NCI-H524 (cell line): ENCODE measurements around the gene TOX3.

Experiments
- DNase-seq, 2 experiments: peaks; one replicate each; lab custom pipeline; 2025; lab: John Stamatoyannopoulos, UW

Gene TOX3

DNA sequence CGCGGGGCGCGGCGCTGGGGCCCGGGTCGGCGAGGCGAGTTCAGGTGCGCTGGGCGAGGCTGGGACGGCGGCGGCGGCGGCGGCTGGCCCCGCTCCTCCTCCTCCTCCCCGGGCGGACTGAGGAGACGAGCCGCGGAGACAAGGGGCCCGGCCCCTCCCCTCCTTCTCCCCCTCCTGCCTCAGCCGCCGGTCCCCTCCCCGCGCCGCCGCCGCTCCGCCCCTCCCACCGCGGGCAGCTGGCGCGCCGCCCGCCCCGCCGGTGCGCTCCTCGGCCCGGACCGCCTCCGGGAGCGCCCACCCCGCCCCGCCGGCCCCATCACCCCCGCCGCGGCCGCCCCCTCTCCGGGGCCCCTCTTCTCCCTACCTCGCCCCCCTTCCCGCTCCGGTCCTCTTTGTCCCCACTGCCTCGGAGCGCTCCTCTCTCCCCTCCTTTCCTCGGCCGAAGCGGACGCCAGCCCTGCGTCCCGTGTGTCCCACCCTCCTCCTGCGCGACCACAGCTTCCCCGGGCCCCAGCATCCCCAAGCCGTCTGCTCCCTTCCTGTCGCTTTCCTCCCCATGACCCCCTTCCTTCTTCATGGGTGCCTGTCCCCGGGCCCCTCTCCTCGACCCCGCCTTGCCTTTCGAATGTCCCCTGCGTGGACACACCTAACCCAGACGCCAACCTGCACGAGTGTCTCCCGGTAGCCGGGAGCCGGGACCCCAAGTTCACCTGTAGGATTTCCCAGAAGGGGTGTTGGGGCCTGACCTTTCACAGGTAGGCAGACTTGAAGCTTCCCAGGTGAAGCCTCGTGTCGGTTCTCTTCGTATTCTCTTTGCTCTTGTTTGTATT is at the start of gene TOX3:
Gene TOX3 (minus strand): TSS at position 140 of the 830 bp plus-strand sequence. CDS start 420 bp downstream, outside the sequence.
- peak in 1 of 2 experiments; percentile 44 for DNase-seq

DNA sequence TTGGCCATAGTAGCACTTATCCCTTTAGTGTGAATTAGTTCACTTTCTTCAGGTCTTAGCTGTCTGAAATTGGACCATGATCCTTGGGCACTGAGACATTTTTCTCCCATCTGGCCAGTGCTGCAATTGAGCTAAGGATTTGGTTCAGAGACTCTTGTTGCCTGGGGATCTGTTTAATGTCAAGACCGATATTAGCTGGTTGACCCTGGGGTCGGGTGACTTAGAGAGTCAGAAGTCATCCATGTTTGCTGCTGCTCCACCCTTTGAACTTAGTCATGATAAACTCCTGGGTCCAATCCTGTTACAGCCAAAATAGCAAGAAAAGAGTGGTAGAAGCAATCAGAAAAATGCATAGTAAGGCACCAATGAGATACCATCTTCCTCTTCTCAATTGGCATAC is 45.8 kb upstream of the TOX3 start:
- peak; percentile 89 to 93 for DNase-seq

DNA sequence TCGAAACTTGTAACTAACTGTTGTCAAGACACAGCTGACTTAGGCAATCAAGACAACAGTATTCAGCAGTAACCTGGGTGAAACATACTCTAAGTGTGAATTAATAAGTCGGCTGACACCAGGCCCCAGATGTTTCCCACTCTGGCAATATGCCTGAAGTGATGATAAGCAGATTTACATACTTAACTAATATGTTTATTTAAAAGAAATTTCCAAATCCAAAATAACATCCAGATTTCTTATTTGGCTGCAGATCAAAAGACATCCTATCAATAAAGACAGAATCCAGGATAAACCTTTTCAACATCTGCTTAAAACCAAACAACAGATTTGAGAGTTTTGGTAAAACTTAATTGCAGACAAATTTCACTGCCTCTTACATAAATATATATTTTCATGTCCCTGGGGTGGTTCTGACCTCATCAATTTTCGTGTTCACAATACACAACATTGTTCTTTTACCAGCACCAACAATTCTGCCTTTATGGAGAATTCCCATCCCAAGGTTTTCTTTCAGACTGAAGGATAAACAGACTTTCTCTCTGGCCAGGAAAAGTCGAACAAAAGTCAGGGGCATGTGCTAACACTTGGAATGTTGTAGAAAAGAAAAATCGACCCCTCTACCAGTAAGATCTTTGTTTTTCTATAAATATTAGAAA is 45.1 kb upstream of the TOX3 start:
- DNase-seq = peak; percentile 57 to 83

DNA sequence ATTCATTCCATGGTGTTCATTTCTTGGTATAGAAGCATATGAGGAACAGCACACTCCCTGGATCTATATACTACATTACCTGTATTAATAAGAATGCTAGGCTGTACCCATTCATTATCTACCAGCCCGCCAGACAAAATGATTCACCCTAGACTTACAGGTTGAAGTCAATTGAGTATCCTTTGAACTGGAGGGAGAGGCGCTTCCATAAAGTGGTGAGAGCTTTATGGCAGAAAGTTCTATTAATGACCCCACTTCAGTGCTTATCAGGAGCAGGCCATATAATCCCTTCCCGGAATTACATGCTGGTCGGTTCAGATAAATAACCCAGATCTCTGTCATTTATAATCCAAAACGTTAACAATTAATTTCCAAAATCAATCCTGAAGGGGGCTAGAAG is 44.5 kb upstream of the TOX3 start:
- peak; percentile 7 to 62 for DNase-seq

DNA sequence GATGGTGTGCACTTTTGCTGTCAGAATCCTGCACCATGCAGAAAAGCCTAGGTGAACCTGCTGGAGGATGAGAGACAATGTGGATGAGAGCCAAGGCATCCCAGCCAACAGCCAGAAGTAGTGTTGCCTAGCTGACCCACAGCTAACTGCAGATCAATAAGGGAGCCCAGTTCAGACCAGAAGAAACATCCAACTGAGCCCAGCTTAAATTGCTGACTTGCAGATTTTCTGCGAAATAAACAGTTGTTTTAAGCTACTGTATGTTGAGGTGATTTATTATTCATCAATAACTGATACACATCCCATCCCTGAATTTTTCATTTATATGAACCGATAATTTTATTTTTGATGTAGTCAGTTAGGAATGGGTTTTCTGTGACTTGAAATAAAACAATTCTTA is 39.2 kb upstream of the TOX3 start:
- DNase-seq = no peak

DNA sequence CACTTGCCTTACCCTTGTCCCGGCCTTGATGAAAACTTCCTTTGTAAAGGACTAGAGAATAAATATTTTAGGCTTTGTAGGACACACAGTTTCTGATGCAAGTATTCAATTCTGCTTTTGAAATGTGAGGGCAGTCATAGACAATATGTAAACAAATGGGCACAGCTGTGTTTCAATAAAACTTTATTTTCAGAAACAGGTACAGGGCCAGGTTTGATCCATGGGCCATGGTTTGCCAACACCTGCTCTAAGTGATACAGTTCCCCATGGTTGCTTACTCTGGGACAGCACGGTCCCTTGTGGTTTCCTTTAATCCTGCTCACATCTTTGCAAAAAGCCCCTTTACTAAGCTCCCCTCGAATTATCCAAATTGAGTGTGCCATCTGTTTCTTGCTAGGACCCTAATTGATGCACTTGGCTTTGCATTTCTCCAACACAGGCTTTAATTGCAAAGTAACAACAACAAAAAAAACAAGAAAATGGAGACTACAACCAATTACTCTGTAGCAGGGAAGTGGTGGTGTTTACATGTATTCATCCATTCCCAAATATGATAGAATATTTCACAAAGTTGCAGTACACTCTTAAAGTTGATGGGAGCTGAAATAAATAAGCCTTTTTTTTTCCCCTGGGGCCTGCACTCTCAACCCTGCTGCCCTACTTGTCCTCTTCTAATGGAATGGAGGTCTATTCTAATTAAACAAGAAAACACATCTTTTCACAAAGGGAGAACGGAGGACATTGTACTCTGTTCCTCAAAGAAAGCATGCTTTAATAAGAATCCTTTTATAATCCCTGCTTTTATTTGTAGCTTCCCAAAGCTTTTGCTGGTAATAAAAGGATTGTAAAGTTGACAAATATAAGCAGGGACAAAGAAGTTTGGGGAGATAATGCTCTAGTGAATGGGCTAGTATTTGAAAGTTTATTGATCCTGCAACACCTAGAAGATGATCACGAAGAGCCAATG is 37.7 kb upstream of the TOX3 start:
- peak; percentile 94 to 98 for DNase-seq

DNA sequence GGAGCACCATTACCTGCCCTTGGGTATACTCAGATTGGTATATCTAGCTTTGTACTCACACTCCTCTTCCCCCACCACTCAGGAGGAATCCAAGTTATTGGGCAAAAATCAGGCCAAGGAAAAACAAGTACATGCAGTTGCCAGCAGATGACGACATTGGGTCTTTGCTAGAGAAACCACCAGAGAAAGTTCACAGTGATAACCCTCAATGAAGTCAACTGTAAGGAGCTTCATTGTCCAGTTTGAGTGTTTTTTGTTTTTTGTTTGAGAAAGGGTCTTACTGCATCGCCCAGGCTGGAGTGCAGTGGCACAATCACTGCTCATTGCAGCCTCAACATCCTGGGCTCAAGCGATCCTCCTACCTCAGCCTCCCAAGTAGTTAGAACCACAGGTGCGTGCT is 34.6 kb upstream of the TOX3 start:
- peak in 1 of 2 experiments; percentile 24 for DNase-seq

DNA sequence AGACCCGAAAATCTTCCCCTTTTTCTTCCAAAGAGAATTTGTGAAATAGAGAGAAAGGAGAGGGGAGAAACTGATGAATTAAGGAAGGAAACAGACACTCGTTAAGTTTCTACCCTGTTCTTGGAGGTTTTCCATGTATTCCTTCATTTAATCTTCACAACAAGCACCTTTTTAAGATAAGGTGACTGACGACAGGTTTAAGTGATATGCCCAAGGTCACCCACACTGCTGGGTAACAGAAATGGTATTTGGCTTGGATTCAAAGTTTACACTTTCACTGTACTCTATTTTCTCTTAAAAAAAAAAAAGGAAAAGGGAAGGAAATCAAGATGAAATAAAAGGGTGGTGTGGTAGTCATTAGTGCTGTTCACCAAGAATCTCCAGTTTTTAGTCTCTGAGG is 33.5 kb upstream of the TOX3 start:
- no peak for DNase-seq

DNA sequence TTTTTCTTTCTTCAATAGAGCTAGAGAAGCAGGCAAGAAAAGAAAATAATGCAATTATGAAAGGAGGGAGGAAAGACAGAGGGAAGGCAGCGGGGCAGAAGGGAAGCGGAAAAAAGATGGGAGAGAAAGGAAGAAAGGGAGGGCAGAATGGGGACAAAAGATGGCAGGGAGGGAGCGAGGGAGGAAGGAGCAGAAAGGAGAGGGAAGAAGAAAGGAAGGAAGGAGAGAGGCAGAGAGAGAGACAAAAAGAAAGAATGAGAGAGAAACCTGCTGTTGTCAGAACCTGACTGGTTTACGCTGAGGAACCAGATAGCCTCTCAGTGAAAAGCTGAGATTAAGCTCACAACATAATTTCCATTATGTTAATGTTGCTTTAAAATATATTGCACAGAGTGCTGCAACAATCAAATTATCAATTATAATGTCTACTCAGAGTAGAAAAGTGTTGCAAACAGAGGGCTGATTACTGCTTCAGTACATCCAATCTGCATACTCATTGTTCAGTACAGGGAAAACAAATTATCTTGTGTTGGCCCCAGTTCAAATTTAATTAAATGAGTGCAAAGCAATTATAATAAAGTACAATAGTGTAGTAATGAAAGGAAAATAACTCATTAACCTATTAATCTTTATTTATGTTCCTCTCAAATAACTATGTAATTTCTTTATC is 32.0 kb upstream of the TOX3 start:
- no peak for DNase-seq

DNA sequence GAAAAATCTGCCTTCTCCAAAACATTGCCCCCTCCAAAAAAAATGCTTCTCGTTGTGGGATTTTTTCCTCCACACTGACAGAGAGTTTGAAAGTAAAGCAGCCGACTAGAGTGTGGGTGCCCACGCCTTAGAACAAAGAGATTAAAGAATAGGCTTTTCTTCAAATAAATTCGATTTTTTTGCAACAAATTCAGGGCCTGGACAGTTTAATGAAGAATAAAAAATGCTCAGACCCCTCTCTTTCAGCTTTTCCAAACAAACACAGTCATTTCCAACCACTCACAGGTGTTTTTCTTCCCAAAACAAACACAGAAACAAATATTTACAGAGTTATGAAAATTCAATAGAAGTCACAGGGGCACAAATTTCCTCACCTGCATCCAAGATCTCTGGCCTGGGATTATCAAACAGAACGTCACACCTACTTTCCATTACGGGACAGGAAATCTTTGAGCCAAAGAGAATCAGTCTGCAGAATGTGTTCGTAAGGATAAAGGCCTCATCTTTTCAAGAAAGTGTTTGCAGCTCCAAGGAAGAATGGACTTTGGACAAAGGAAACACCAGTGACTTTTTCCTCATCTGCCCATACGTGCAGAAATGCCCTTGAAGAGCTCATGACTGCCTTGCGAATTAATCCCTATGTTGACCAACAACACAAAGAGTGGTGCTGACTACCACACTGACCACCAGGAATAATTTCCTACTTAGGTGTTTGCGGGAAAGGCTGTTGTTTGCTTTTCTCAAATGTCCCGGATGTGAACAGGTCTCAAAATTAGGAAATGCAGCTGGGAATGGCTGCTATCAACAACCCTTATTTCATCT is 31.3 kb upstream of the TOX3 start:
- DNase-seq = no peak

DNA sequence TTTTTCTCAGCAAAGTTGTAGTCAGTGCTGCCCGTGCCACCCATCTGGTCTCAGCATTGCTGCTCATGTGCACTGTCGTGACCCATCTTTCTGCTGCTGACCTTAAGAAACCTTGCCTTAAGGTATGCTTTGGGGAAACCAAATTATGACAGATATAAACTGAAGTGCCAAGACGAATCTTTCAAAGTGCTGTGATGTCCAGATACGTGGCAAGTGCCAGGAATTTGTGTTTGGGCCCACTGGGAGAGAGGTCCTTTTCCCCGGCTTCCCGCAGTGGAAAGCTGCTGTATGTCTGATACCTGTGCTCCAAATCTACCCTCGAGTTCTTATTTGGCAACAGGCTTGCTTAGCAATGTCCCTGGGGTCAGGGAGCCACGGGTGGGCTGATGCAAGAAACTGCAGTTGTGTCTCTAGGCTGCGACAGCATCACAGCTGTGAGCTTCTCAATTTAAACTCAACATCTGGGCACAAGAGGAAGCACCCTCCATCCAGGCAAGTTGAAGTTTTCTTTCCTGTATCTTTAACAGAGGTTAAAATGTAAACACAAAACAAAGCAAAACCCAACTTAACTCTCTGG is 30.3 kb upstream of the TOX3 start:
- no peak for DNase-seq

DNA sequence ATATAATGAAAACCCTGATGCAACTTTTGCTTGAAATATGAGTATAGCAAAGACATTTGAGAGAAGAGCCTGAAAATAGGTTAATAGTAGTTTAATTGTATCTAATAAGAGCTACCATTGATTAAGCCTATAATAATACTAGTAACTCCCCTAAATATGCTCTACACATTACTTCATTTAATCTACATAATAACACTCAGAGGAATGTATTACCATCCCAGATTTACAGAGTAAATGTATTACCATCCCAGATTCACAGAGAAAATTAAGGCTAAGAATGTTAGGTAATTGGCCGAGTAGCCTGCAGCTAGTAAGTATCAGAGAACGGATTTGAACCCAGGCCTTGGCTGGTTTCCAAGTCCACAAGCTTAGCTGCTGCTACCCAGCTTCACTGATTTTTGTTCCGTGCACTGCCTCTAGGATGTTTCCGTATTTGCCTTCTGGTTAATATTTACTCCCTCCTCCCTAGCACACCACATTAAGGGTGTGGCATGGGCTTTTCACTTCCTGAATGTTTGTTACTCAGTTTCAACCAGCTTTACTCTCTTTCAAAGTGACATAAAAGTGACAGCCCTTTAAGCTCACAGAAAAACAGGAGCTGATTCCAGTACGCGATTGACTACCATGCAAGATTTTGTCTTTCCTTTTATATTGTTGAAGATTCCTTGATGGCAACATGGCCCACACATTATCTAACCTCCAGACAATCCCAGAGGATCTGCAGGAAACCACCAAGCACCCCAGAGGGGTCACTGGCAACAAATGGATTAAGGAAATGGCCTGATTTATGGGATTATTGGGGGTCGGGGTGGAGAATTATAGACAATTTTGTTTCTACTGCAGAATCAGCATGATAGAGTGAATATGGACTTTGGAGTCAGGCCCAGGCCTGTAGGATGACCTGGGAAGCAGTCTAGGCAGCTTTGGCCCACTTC is 26.7 kb upstream of the TOX3 start:
- no peak for DNase-seq

DNA sequence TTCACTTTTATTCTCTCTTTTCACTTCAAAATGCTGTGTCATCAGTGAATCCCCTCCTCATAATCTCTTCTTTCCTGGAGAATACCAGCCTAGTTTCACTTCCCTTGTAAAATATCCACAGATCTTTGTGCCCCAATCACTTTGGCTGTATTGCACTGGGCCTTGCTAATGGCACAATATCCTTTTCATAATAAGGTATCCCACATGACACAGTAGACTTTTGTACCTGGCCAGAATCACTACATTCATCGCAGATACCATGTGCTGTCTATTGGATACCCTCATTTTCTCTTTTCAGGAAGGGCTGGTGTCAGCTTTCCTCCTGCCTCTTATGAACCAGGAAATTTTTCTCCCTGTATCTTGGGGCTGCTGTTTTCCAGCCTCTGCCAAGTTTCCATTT is 25.7 kb upstream of the TOX3 start:
- DNase-seq = no peak

DNA sequence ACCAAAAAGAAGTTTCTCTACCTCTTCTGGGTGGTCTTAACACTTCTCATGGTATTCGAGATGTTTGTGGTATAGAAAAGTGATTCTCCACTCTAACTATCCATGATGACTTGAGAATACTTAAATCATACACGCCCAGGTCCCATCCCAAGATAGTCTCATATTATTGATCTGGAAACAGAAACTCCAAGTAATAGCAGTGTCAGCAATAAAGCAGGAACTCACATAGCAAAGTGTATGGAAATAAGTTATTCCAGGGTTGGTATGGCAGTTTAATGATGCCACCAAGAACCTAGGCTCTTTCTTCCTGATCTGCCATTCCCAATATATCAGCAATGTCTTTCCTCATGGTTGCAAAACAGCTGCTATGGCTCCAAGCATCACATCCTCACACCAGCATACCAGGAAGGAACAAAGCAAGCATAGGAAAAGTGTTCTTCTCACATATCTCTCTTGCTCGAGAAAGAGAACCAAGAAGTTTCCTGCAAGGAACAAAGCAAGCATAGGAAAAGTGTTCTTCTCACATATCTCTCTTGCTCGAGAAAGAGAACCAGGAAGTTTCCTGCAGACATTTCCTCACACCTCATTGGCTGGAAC is 23.6 kb upstream of the TOX3 start:
- no peak for DNase-seq

DNA sequence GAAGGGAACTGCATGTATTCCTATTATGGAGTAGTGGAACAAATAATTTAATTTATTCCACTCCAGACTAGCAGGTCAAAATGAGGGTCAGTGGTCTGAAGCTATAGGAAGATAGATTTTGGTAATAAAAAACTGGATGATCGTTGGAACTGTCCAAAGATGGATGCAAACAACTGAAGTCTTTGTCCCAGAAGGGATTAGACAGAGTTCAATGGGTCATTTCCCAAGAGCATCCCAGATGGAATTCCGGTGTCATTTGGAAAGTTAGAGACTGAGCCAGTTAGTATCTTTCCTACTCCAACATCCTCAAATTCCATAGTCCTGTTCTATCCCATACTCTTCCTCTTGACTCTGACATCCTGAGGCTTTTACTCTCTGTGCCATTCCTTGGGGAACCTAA is 22.8 kb upstream of the TOX3 start:
- no peak for DNase-seq

DNA sequence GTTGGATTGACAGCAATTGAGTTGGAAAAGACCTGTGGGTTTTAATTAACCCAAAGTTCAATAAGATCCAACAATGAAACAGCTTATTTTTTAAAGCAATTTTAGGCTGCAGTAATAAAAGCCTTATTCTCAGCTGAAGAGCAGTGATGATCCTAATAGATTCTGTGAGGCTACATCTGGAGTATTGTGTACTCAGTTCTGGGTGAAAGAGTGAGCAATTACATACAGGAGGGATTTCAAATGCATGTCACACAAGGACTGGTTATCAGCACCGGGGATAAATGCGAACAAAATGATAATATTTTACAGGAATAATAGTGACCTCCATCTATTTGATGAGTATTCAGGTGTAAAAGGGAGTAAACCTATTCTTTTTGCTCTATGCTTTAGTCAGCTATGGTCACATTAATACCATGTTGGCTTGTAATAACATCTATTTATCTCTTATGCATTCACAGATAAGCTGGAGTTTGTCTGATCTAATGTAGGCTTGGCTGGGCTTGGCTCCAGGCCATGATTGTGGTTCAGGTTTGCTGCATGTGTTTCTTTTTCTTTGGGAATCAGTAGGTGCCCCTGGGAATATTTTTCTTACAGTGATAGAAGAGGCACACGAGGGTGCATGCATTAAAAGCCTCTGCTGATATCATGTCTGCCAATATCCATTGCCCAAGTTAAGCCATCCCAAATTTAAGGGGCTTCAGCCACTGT is 22.2 kb upstream of the TOX3 start:
- no peak for DNase-seq

DNA sequence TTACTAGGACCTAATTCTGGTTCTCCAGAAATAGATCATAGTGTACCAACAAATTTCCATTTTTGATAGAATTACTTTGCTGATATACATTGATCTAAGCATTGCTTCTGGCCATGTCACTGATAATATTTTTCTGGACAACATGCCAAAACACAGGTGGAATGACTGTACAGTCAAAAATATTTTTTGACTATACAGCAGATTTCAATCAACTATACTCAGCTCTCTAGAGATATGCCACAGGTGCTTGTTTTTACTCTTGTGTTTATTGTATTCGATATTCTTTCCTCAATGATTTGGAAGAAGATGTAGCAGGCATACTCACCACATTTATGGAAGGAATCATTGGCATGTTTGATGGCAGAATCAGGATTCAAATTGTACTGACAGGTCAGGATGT is 21.6 kb upstream of the TOX3 start:
- DNase-seq = no peak

DNA sequence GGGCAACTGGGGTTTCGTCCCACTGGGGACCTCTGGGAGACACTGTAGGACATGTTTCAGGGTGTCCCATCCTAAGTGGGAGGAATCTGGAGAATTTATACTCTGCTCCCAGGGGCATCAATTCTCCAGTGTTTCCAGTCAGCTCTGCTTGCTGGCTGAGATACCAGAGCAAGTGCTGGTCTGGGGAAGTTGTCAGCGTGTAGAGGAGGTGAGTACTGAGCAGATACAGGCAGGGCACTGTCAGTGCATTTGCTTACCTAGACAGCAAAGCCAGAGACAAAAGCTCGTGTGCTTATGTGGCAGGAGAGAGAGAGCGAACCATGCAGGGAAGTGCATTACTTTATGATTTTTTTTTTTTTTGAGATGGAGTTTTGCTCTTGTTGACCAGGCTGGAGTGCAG is 20.2 kb upstream of the TOX3 start:
- DNase-seq = no peak
